DOHH2 (cell line): ENCODE measurements around the gene CLCN7.

Source experiments
- EZH2phosphoT487 ChIP-seq: fragments of 200-600 bp; sonication (generic); IDR thresholded peaks from 2 replicates; pipeline ENCODE4 v1.6.1; 2017; ENCODE audit warnings: borderline replicate concordance, mild to moderate bottlenecking, antibody characterized with exemption, low read length, moderate library complexity, mixed read lengths
- TF ChIP-seq, protein P1 (sequence below): fragments of 200-600 bp; sonication (generic); IDR thresholded peaks from one replicate; pipeline ENCODE4 v1.5.1; 2014; ENCODE audit warnings: antibody characterized with exemption, mild to moderate bottlenecking, low read depth, low read length; ENCODE audit not compliant: poor library complexity, severe bottlenecking

DNA sequence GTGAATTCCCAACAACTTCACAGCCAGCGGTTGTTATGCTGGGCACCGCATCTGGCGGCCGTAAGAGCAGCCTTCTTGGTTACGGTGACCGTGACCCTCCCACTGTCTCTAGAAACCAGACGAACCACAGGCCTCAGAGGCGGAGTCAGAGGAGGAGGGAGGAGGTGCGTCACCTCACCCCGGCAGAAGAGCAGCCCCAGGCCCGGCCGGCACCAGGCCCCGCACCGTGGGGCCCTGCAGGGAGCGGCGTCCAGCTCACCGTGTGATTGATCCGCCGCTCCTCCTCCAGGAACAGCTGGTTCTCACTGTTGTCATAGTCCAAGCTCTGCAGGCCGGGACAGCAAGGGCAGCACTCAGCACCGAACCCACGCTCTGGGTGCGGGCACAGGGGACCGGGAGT, 13.7 kb downstream of the CLCN7 start:
- TF ChIP-seq, protein P1, sequence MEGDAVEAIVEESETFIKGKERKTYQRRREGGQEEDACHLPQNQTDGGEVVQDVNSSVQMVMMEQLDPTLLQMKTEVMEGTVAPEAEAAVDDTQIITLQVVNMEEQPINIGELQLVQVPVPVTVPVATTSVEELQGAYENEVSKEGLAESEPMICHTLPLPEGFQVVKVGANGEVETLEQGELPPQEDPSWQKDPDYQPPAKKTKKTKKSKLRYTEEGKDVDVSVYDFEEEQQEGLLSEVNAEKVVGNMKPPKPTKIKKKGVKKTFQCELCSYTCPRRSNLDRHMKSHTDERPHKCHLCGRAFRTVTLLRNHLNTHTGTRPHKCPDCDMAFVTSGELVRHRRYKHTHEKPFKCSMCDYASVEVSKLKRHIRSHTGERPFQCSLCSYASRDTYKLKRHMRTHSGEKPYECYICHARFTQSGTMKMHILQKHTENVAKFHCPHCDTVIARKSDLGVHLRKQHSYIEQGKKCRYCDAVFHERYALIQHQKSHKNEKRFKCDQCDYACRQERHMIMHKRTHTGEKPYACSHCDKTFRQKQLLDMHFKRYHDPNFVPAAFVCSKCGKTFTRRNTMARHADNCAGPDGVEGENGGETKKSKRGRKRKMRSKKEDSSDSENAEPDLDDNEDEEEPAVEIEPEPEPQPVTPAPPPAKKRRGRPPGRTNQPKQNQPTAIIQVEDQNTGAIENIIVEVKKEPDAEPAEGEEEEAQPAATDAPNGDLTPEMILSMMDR, result no peak
- no peak for TF ChIP-seq EZH2phosphoT487
